ENCODE results near the gene ZNF143.
A peak's percentile ranks its signal among the peaks of the same experiment; 100 is the strongest.

ZNF143 gene

GRCh38 chr11:9462806-9463537 is 2.2 kb downstream of the ZNF143 start:
- Histone ChIP-seq H3K27ac (no peak overlapping the region), H3K27me3 (ENCODE audit: insufficient read depth, low read depth, severe bottlenecking) (no peaks in the 10 kb centered on the region), H3K4me3 (ENCODE audit: low read depth, low read length) (no peak overlapping the region), H3K9me3 (ENCODE audit: severe bottlenecking) (no peaks in the 10 kb centered on the region), H3K36me3 (no peaks in the 10 kb centered on the region; the same call in 1 of the 2 replicates)
- no peak for TF ChIP-seq CTCF (IDR thresholded peaks at IDR 0.05; ENCODE audit: low read depth, low read length)
- DNase-seq, result no peak

DNA sequence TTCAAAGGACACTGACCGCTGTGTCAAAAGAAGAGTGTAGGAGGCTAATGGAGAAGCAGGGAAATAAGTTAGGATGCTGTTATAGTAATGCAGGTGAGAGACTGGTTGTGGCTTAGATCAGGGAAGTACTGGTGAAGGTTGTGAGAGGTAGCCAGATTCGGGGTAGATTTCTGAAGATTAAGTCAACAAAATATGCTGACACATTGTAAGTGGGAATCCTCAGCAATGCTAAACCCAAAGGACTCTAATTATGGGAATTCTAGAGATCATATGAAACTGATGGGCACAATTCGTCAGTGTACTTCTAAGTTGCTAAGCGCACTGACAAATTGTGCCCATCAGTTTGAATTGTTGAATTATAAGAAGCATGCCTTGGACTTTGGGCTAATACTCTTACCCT is 10.0 kb downstream of the ZNF143 start:
- peaks cover 4% of the 10 kb centered on the region for H3K36me3 ChIP-seq
- DNase-seq, result no peak
- H3K9me3 ChIP-seq (ENCODE audit: severe bottlenecking), result no peaks in the 10 kb centered on the region

GRCh38 chr11:9473408-9473807 is 12.6 kb downstream of the ZNF143 start:
- Histone ChIP-seq H3K27ac (0 out of 2 replicates have a peak overlapping the region, but pooled peaks have one; percentile 13), H3K27me3 (ENCODE audit: insufficient read depth, low read depth, severe bottlenecking) (no peaks in the 10 kb centered on the region), H3K9me3 (ENCODE audit: severe bottlenecking) (no peaks in the 10 kb centered on the region), H3K36me3 (peaks cover 10% of the 10 kb centered on the region), H3K4me3 (ENCODE audit: low read depth, low read length) (no peak overlapping the region)
- peak; percentile 35 for DNase-seq
- TF ChIP-seq CTCF (IDR thresholded peaks at IDR 0.05; ENCODE audit: low read depth, low read length), result no peak

More for the DNA sequence above, 10.0 kb downstream of the ZNF143 start:
- no peak for TF ChIP-seq CTCF (IDR thresholded peaks at IDR 0.05; ENCODE audit: low read depth, low read length)
- Histone ChIP-seq H3K27ac (no peak overlapping the region), H3K4me3 (ENCODE audit: low read depth, low read length) (no peak overlapping the region), H3K27me3 (ENCODE audit: insufficient read depth, low read depth, severe bottlenecking) (no peaks in the 10 kb centered on the region)

GRCh38 chr11:9479899-9480298 is 19.1 kb downstream of the ZNF143 start:
- no peaks in the 10 kb centered on the region for H3K9me3 ChIP-seq (ENCODE audit: severe bottlenecking)
- H3K36me3 ChIP-seq, result peaks cover 26% of the 10 kb centered on the region
- no peaks in the 10 kb centered on the region for H3K27me3 ChIP-seq (ENCODE audit: insufficient read depth, low read depth, severe bottlenecking)
- no peak for DNase-seq
- H3K27ac ChIP-seq, result no peak overlapping the region
- no peak overlapping the region for H3K4me3 ChIP-seq (ENCODE audit: low read depth, low read length)
- TF ChIP-seq CTCF (IDR thresholded peaks at IDR 0.05; ENCODE audit: low read depth, low read length), result no peak

- H3K36me3 ChIP-seq, result peaks cover 7% of the 10 kb centered on the region
- H3K27ac ChIP-seq, result no peak overlapping the region
- no peak for DNase-seq
- no peak overlapping the region for H3K4me3 ChIP-seq (ENCODE audit: low read depth, low read length)
- TF ChIP-seq CTCF (IDR thresholded peaks at IDR 0.05; ENCODE audit: low read depth, low read length), result no peak
- H3K9me3 ChIP-seq (ENCODE audit: severe bottlenecking), result no peaks in the 10 kb centered on the region
- H3K27me3 ChIP-seq (ENCODE audit: insufficient read depth, low read depth, severe bottlenecking), result no peaks in the 10 kb centered on the region
These were observed 28.4 kb downstream of the ZNF143 start for GRCh38 chr11:9489080-9489765.
